H1 (cell line): ENCODE data around the gene NFAT5.

ENCODE experiments used
- CBX5 ChIP-seq: fragments of 300-800, 300-1000 bp; sonication (generic); IDR thresholded peaks from 2 replicates; pipeline ENCODE4 v1.7.1; 2016; ENCODE audit warnings: antibody characterized with exemption, low read length, low read depth
- CTCF ChIP-seq, 3 experiments: IDR thresholded peaks; 1 replicate in 2 of 3; 2 replicates in 1 of 3; pipeline versions ENCODE4 v1.5.1 to v1.6.1; 2011; ENCODE audit warnings: low read length in 3 of 3, mild to moderate bottlenecking in 3 of 3, inconsistent platforms in 2 of 3, low read depth in 1 of 3, moderate library complexity in 1 of 3; ENCODE audit not compliant: insufficient read depth in 1 of 3; ENCODE audit errors: control extremely low read depth in 1 of 3
- E2F6 ChIP-seq: IDR thresholded peaks from 2 replicates; pipeline ENCODE4 v1.6.1; 2012; ENCODE audit warnings: inconsistent platforms
- EZH2 ChIP-seq: fragments of 200-600 bp; sonication (generic); IDR thresholded peaks from 2 replicates; pipeline ENCODE4 v1.7.1; 2012; ENCODE audit warnings: low read depth, mild to moderate bottlenecking, moderate library complexity, low read length, inconsistent platforms; ENCODE audit not compliant: severe bottlenecking
- NRF1 ChIP-seq: IDR thresholded peaks from 2 replicates; pipeline ENCODE4 v1.6.1; 2011; ENCODE audit warnings: mild to moderate bottlenecking, low read depth, low read length, improper control_type of control experiment
- POLR2A ChIP-seq, 2 experiments: IDR thresholded peaks; 1 replicate in 1 of 2; 2 replicates in 1 of 2; pipeline ENCODE4 v1.6.1; 2011; ENCODE audit warnings: low read depth in 2 of 2, low read length in 2 of 2, mild to moderate bottlenecking in 2 of 2; ENCODE audit errors: control extremely low read depth in 1 of 2
- POLR2AphosphoS5 ChIP-seq: IDR thresholded peaks from 2 replicates; pipeline ENCODE4 v1.6.1; 2011; ENCODE audit warnings: low read depth, low read length
- RAD21 ChIP-seq, 2 experiments: IDR thresholded peaks in 1 of 2; conservative IDR thresholded peaks in 1 of 2; 2 replicates each; pipeline ENCODE4 v1.6.1; 2011; ENCODE audit warnings: low read depth in 2 of 2, low read length in 2 of 2, improper control_type of control experiment in 1 of 2, inconsistent platforms in 1 of 2, mild to moderate bottlenecking in 1 of 2, moderate library complexity in 1 of 2
- RFX5 ChIP-seq: IDR thresholded peaks from 2 replicates; pipeline ENCODE4 v1.6.1; 2011; ENCODE audit warnings: low read depth, low read length, improper control_type of control experiment, borderline replicate concordance
- RNF2 ChIP-seq: fragments of 200-900, 300-1000 bp; sonication (generic); IDR thresholded peaks from 2 replicates; pipeline ENCODE4 v1.7.1; 2016; ENCODE audit warnings: borderline replicate concordance, low read depth, mild to moderate bottlenecking, antibody characterized with exemption, low read length; ENCODE audit not compliant: poor library complexity, severe bottlenecking; ENCODE audit errors: missing control alignments
- TBP ChIP-seq: IDR thresholded peaks from 2 replicates; pipeline ENCODE4 v1.6.1; 2011; ENCODE audit warnings: low read depth, low read length, improper control_type of control experiment
- YY1 ChIP-seq: IDR thresholded peaks from 2 replicates; pipeline ENCODE4 v1.6.1; 2011; ENCODE audit warnings: low read depth, mild to moderate bottlenecking, low read length
- ZNF274 ChIP-seq: IDR thresholded peaks from 2 replicates; pipeline ENCODE4 v1.7.0; 2012; ENCODE audit warnings: low read length, borderline replicate concordance; ENCODE audit errors: extremely low read depth

- TF ChIP-seq ZNF274, result no peak
- TF ChIP-seq EZH2, result no peak
- TF ChIP-seq TBP, result no peak
- TF ChIP-seq RFX5, result no peak
- no peak for TF ChIP-seq E2F6
- TF ChIP-seq RAD21 (IDR thresholded peaks at IDR 0.05 in 1 of 2, conservative IDR thresholded peaks at IDR 0.05 in 1 of 2; ENCODE audit: low read depth in 2 of 2, low read length in 2 of 2), result no peak
- TF ChIP-seq CTCF (IDR thresholded peaks at IDR 0.05; ENCODE audit: control extremely low read depth in 1 of 3, insufficient read depth in 1 of 3, low read depth in 1 of 3, low read length in 3 of 3), result no peak
- no peak for TF ChIP-seq POLR2A (IDR thresholded peaks at IDR 0.05; ENCODE audit: control extremely low read depth in 1 of 2, low read depth in 2 of 2, low read length in 2 of 2)
- TF ChIP-seq CBX5, result no peak
- no peak for TF ChIP-seq POLR2AphosphoS5
- TF ChIP-seq RNF2, result no peak
- no peak for TF ChIP-seq NRF1
- no peak for TF ChIP-seq YY1
Measured at GRCh38 chr16:69741519-69741918, 175.8 kb downstream of the NFAT5 start.
